Stimulated activated CD8-positive, alpha-beta memory T cell treated with anti-CD3 and anti-CD28 coated beads, Interleukin-15, amount 100 ng/mL, for 4 hours (primary cell): ENCODE results near the gene ABR.
"Not testable (repeated sequence)": the region's sequence is repeated elsewhere in the genome, so short reads cannot be mapped to it uniquely, and the experiment has no call there.

Source experiments
- DNase-seq, 2 donors: peaks; one replicate each; pipeline ENCODE4 v3.0.0-alpha.2; 2020; ENCODE audit warnings: low read depth in 2 of 2

ABR gene

GRCh38 chr17:1201132-1201702, 21.4 kb upstream of the ABR start:
- DNase-seq, result no peak

GRCh38 chr17:1199271-1199743, 19.5 kb upstream of the ABR start:
- not testable (repeated sequence) for DNase-seq

GRCh38 chr17:1197781-1198490, 18.2 kb upstream of the ABR start:
- DNase-seq, result peak; percentile 38 to 46

GRCh38 chr17:1197379-1197778, 17.6 kb upstream of the ABR start:
- no peak for DNase-seq

- no peak for DNase-seq
Measured at GRCh38 chr17:1196946-1197345, 17.2 kb upstream of the ABR start.

GRCh38 chr17:1192911-1193699, 13.3 kb upstream of the ABR start:
- no peak for DNase-seq

GRCh38 chr17:1190751-1191331, 11.1 kb upstream of the ABR start:
- DNase-seq, result no peak

- no peak for DNase-seq
Measured at GRCh38 chr17:1188812-1189504, 9.2 kb upstream of the ABR start.

GRCh38 chr17:1186923-1187771, 7.4 kb upstream of the ABR start:
- peak; percentile 32 to 46 for DNase-seq

GRCh38 chr17:1186214-1186820, 6.5 kb upstream of the ABR start:
- no peak for DNase-seq

GRCh38 chr17:1183171-1183873, 3.5 kb upstream of the ABR start:
- no peak for DNase-seq

GRCh38 chr17:1182811-1183170, 3.0 kb upstream of the ABR start:
- DNase-seq, result no peak

- DNase-seq, result no peak
Measured at GRCh38 chr17:1181753-1182137, 2.0 kb upstream of the ABR start.

GRCh38 chr17:1180958-1181752, 1.4 kb upstream of the ABR start:
- no peak for DNase-seq

GRCh38 chr17:1179112-1179817, 516 bp downstream of the ABR start:
- DNase-seq, result no peak

- DNase-seq, result no peak
Measured at GRCh38 chr17:1177016-1177700, 2.6 kb downstream of the ABR start.

GRCh38 chr17:1174263-1174880, 5.4 kb downstream of the ABR start:
- no peak for DNase-seq
